Keratinocyte (primary cell): ENCODE measurements around the gene SEMA7A. TPM values are rescaled to one million over a fixed set of nuclear protein-coding genes. Genes with fewer than 3 reads are reported as not detected.
"Not testable (repeated sequence)": the region's sequence is repeated elsewhere in the genome, so short reads cannot be mapped to it uniquely, and the experiment has no call there.

Experiments used
- DNase-seq: peaks from one replicate; pipeline ENCODE4 v3.0.0-alpha.2; 2011; ENCODE audit warnings: low read depth, missing footprints, low spot score
- FAIRE-seq: peaks from 2 replicates; lab custom pipeline; 2011; peaks lifted over from hg19 to GRCh38; lab: Jason Lieb, UNC
- H2AFZ ChIP-seq: 2 replicates; pipeline ENCODE4 v1.6.0; 2012; ENCODE audit warnings: low read length, control low read depth, inconsistent platforms; ENCODE audit not compliant: control insufficient read depth
- H3K27ac ChIP-seq: 2 replicates; pipeline ENCODE4 v1.5.1; 2011; ENCODE audit warnings: low read length; ENCODE audit not compliant: control insufficient read depth, insufficient read depth
- H3K27me3 ChIP-seq: 3 replicates; pipeline ENCODE4 v1.6.0; 2011; ENCODE audit warnings: low read length; ENCODE audit not compliant: control insufficient read depth, insufficient read depth; ENCODE audit errors: extremely low read depth
- H3K36me3 ChIP-seq, 2 experiments: 2 replicates in 1 of 2; 3 replicates in 1 of 2; pipeline ENCODE4 v1.5.1; 2011; ENCODE audit warnings: low read length in 2 of 2, mild to moderate bottlenecking in 1 of 2; ENCODE audit not compliant: control insufficient read depth in 2 of 2, insufficient read depth in 2 of 2; ENCODE audit errors: extremely low read depth in 1 of 2
- H3K4me1 ChIP-seq: 3 replicates; pipeline ENCODE4 v1.5.1; 2011; ENCODE audit warnings: low read length; ENCODE audit not compliant: control insufficient read depth, insufficient read depth; ENCODE audit errors: extremely low read depth
- H3K4me2 ChIP-seq: 3 replicates; pipeline ENCODE4 v1.6.0; 2011; ENCODE audit warnings: low read depth, low read length; ENCODE audit not compliant: control insufficient read depth, insufficient read depth; ENCODE audit errors: extremely low read depth
- H3K4me3 ChIP-seq, 3 experiments: fragments of 200-600 bp in 1 of 3; sonication (generic) in 1 of 3; 2 replicates in 2 of 3; 3 replicates in 1 of 3; pipeline ENCODE4 v1.5.1; 2011 to 2016; ENCODE audit warnings: low read length in 3 of 3, mild to moderate bottlenecking in 3 of 3, control low read depth in 2 of 3, inconsistent platforms in 1 of 3, low read depth in 1 of 3, mixed read lengths in 1 of 3, mixed run types in 1 of 3, moderate library complexity in 1 of 3; ENCODE audit not compliant: control insufficient read depth in 2 of 3, insufficient read depth in 2 of 3; ENCODE audit errors: extremely low read depth in 1 of 3
- H3K79me2 ChIP-seq: 2 replicates; pipeline ENCODE4 v1.6.0; 2012; ENCODE audit warnings: low read length; ENCODE audit not compliant: control insufficient read depth, insufficient read depth
- H3K9ac ChIP-seq: 3 replicates; pipeline ENCODE4 v1.6.0; 2011; ENCODE audit warnings: low read length; ENCODE audit not compliant: control insufficient read depth, insufficient read depth; ENCODE audit errors: extremely low read depth
- H3K9me1 ChIP-seq: 3 replicates; pipeline ENCODE4 v1.6.0; 2011; ENCODE audit warnings: low read length; ENCODE audit not compliant: control insufficient read depth, insufficient read depth; ENCODE audit errors: extremely low read depth
- H3K9me3 ChIP-seq: 2 replicates; pipeline ENCODE4 v1.5.1; 2012; ENCODE audit warnings: low read depth, low read length; ENCODE audit not compliant: control insufficient read depth
- H4K20me1 ChIP-seq: 3 replicates; pipeline ENCODE4 v1.6.0; 2011; ENCODE audit warnings: low read length; ENCODE audit not compliant: control insufficient read depth, insufficient read depth; ENCODE audit errors: extremely low read depth
- EZH2 ChIP-seq: IDR thresholded peaks from one replicate; pipeline ENCODE4 v1.6.1; 2012; ENCODE audit warnings: inconsistent platforms, mild to moderate bottlenecking, low read length, moderate library complexity
- dilution Hi-C: fragments of 300-500 bp; cut with MboI; formaldehyde crosslinking; loops from one replicate; pipeline ENCODE4 v1.7.0; 2020; ENCODE audit warnings: low sequenced_read_pairs; ENCODE audit not compliant: extremely low pct_ligation_motif_present
- polyA plus RNA-seq, 5 experiments: library from polyadenylated mRNA; depleted of rRNA in 3 of 5; stranded (reverse) in 3 of 5; stranded (forward) in 1 of 5; unstranded in 1 of 5; fragments of >200 nt; gene quantifications; 1 replicate in 1 of 5; 2 replicates in 3 of 5; 3 replicates in 1 of 5; pipeline versions ENCODE4 v1.2.1 to v1.2.3, GENCODE V29; 2011 to 2012; ENCODE audit warnings: missing spikeins in 2 of 5, low read depth in 1 of 5, low replicate concordance in 1 of 5
- TF ChIP-seq, protein P1 (sequence below), 3 experiments: IDR thresholded peaks in 1 of 3; conservative IDR thresholded peaks in 1 of 3; optimal IDR thresholded peaks in 1 of 3; 2 replicates in 2 of 3; 3 replicates in 1 of 3; pipeline versions ENCODE3 to v1.5.1; 2011; ENCODE audit warnings: low read length in 3 of 3, mild to moderate bottlenecking in 3 of 3, moderate library complexity in 2 of 3, control low read depth in 1 of 3, inconsistent platforms in 1 of 3; ENCODE audit not compliant: insufficient read depth in 2 of 3; ENCODE audit errors: extremely low read depth in 1 of 3

SEMA7A gene
- polyA plus RNA-seq, 1 donor (not counting 4 experiments of a cell fraction or from before 2014, with no cell fraction given) = 8.0 TPM

GRCh38 chr15:74458473-74458872 lies 24.7 kb upstream of the SEMA7A start:
- no peak overlapping the region for H3K4me2 ChIP-seq
- H3K36me3 ChIP-seq = peaks cover 5 to 10% of the 10 kb centered on the region in 2 experiments
- no peak overlapping the region for H3K27ac ChIP-seq
- no peak overlapping the region for H3K9ac ChIP-seq
- dilution Hi-C loops = no loop called here
- FAIRE-seq (no peak), DNase-seq (no peak)
- H2AFZ ChIP-seq = no peak overlapping the region
- peaks cover 11% of the 10 kb centered on the region for H3K4me1 ChIP-seq
- H3K4me3 ChIP-seq = no peak overlapping the region
- no peak for TF ChIP-seq EZH2
- no peaks in the 10 kb centered on the region for H3K9me3 ChIP-seq
- peaks cover 16% of the 10 kb centered on the region for H3K79me2 ChIP-seq
- H4K20me1 ChIP-seq = no peaks in the 10 kb centered on the region
- H3K9me1 ChIP-seq = no peaks in the 10 kb centered on the region
- H3K27me3 ChIP-seq = no peaks in the 10 kb centered on the region

DNA sequence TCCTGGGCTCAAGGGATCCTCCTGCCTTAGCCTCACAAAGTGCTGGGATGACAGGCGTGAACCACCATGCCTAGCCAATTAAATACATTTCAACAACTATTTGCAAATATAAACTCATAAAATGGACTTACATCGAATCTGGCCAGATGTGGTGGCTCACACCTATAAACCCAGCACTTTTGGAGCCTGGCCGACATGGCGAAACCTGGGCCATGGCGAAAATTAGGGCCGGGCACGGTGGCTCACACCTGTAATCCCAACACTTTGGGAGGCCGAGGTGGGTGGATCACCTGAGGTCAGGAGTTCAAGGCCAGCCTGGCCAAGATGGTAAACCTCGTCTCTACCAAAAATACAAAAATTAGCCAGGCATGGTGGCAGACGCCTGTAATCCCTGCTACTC lies 23.3 kb upstream of the SEMA7A start:
- H4K20me1 ChIP-seq, H3K9ac ChIP-seq, H3K4me1 ChIP-seq, H3K4me2 ChIP-seq, H3K9me1 ChIP-seq, H3K27ac ChIP-seq, H3K27me3 ChIP-seq, H3K79me2 ChIP-seq, DNase-seq, dilution Hi-C loops, H3K4me3 ChIP-seq, H2AFZ ChIP-seq, H3K9me3 ChIP-seq, FAIRE-seq: not testable (repeated sequence)
- peaks cover 5 to 15% of the 10 kb centered on the region in 2 experiments for H3K36me3 ChIP-seq

DNA sequence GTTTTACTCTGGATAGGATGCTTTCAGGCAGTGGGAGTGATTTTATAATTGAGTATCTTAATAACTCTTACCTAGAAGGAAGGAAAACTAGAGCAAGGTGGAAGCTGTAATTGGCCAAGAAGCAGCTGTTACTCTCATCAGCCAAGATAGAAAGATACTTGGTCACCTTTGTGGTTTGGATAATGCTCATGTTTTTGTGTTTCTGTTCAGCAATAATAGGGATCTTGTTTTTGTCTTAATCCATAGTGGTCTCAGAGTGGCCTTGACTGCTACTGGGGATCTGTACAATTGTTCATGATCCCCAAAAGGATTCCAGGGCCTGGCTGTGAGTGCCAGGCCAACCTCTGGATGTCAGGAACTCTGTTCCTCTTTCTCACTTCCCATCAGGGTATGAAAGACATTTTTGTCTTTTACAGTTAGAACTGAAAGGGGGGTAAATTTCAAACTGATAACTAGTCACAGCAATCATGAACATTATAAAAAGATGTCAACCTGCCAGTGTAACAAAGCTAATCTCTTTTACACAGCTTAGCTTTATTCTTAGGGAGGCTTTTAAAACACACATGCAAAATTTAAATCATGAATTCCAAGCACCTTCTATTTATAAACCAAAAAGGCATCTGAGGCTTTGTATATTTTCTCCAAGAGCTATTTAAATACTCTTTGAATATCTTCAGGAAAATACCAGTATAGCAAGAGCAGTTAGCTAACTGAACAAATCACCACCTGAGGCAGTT lies 21.2 kb upstream of the SEMA7A start:
- TF ChIP-seq EZH2 = no peak
- TF ChIP-seq, protein P1, sequence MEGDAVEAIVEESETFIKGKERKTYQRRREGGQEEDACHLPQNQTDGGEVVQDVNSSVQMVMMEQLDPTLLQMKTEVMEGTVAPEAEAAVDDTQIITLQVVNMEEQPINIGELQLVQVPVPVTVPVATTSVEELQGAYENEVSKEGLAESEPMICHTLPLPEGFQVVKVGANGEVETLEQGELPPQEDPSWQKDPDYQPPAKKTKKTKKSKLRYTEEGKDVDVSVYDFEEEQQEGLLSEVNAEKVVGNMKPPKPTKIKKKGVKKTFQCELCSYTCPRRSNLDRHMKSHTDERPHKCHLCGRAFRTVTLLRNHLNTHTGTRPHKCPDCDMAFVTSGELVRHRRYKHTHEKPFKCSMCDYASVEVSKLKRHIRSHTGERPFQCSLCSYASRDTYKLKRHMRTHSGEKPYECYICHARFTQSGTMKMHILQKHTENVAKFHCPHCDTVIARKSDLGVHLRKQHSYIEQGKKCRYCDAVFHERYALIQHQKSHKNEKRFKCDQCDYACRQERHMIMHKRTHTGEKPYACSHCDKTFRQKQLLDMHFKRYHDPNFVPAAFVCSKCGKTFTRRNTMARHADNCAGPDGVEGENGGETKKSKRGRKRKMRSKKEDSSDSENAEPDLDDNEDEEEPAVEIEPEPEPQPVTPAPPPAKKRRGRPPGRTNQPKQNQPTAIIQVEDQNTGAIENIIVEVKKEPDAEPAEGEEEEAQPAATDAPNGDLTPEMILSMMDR (optimal IDR thresholded peaks at IDR 0.05 in 1 of 3, IDR thresholded peaks at IDR 0.05 in 1 of 3, conservative IDR thresholded peaks at IDR 0.05 in 1 of 3; ENCODE audit: extremely low read depth in 1 of 3, insufficient read depth in 2 of 3, low read length in 3 of 3) = no peak
- peaks cover 11 to 21% of the 10 kb centered on the region in 2 experiments for H3K36me3 ChIP-seq
- dilution Hi-C loops = no loop called here

More for the DNA sequence above, 21.2 kb upstream of the SEMA7A start:
- Histone ChIP-seq H3K4me3 (no peak overlapping the region), H3K79me2 (no peaks in the 10 kb centered on the region), H3K9me3 (no peaks in the 10 kb centered on the region), H3K9ac (no peak overlapping the region), H2AFZ (no peak overlapping the region), H4K20me1 (no peaks in the 10 kb centered on the region), H3K27ac (no peak overlapping the region), H3K27me3 (no peaks in the 10 kb centered on the region), H3K9me1 (no peaks in the 10 kb centered on the region), H3K4me1 (no peaks in the 10 kb centered on the region), H3K4me2 (no peak overlapping the region)
- FAIRE-seq = no peak
- DNase-seq = no peak
